H9 (cell line): Measurements from ENCODE around the gene IRF2BPL. TPM values are rescaled to one million over a fixed set of nuclear protein-coding genes. Genes with fewer than 3 reads are reported as not detected.

ENCODE experiments used
- DNase-seq: peaks from one replicate; pipeline ENCODE4 v3.0.0-alpha.2; 2017
- H2AFZ ChIP-seq: one replicate; pipeline ENCODE4 v1.6.1; 2013; ENCODE audit warnings: mild to moderate bottlenecking, low read length, control low read depth, moderate library complexity
- H2AK5ac ChIP-seq: 2 replicates; pipeline ENCODE4 v1.6.1; 2013; ENCODE audit warnings: low read length, control low read depth, mixed read lengths; ENCODE audit not compliant: insufficient read length
- H2BK120ac ChIP-seq: one replicate; pipeline ENCODE4 v1.6.1; 2013; ENCODE audit warnings: low read depth, mild to moderate bottlenecking, low read length, control low read depth, inconsistent platforms; ENCODE audit not compliant: poor library complexity, severe bottlenecking
- H2BK12ac ChIP-seq: 2 replicates; pipeline ENCODE4 v1.6.1; 2013; ENCODE audit warnings: low read length, control low read depth, mixed read lengths, low read depth; ENCODE audit not compliant: insufficient read length
- H2BK15ac ChIP-seq: 2 replicates; pipeline ENCODE4 v1.6.1; 2013; ENCODE audit warnings: low read depth, low read length, control low read depth
- H2BK20ac ChIP-seq: one replicate; pipeline ENCODE4 v1.6.1; 2013; ENCODE audit warnings: low read depth, mild to moderate bottlenecking, low read length, control low read depth, inconsistent platforms; ENCODE audit not compliant: poor library complexity, severe bottlenecking
- H2BK5ac ChIP-seq: 2 replicates; pipeline ENCODE4 v1.6.1; 2013; ENCODE audit warnings: low read length, control low read depth, mixed read lengths; ENCODE audit not compliant: insufficient read length
- H3K14ac ChIP-seq: 2 replicates; pipeline ENCODE4 v1.6.1; 2013; ENCODE audit warnings: low read length, control low read depth; ENCODE audit not compliant: insufficient read depth
- H3K18ac ChIP-seq: 2 replicates; pipeline ENCODE4 v1.6.1; 2013; ENCODE audit warnings: low read depth, mild to moderate bottlenecking, mixed read lengths, low read length, control low read depth; ENCODE audit not compliant: insufficient read length
- H3K23ac ChIP-seq: 2 replicates; pipeline ENCODE4 v1.6.1; 2013; ENCODE audit warnings: low read length, control low read depth, mixed read lengths, low read depth; ENCODE audit not compliant: insufficient read length
- H3K23me2 ChIP-seq: 2 replicates; pipeline ENCODE4 v1.6.1; 2013; ENCODE audit warnings: low read depth, mild to moderate bottlenecking, mixed read lengths, low read length, control low read depth; ENCODE audit not compliant: insufficient read length, poor library complexity, severe bottlenecking
- H3K27ac ChIP-seq: 2 replicates; pipeline ENCODE4 v1.5.1; 2013; ENCODE audit warnings: low read length, control low read depth, mixed read lengths, low read depth; ENCODE audit not compliant: insufficient read length
- H3K27me3 ChIP-seq: 2 replicates; pipeline ENCODE4 v1.6.1; 2013; ENCODE audit warnings: low read length, control low read depth, inconsistent platforms; ENCODE audit not compliant: insufficient read depth
- H3K4ac ChIP-seq: 2 replicates; pipeline ENCODE4 v1.6.1; 2013; ENCODE audit warnings: low read depth, mild to moderate bottlenecking, control low read depth, inconsistent platforms, low read length, moderate library complexity
- H3K4me1 ChIP-seq: 2 replicates; pipeline ENCODE4 v1.6.1; 2013; ENCODE audit warnings: low read length, control low read depth, inconsistent platforms; ENCODE audit not compliant: insufficient read depth
- H3K4me2 ChIP-seq: 2 replicates; pipeline ENCODE4 v1.6.1; 2013; ENCODE audit warnings: low read length, control low read depth, mixed read lengths; ENCODE audit not compliant: insufficient read length, insufficient read depth
- H3K56ac ChIP-seq: 2 replicates; pipeline ENCODE4 v1.6.1; 2013; ENCODE audit warnings: low read depth, mild to moderate bottlenecking, mixed read lengths, low read length, control low read depth; ENCODE audit not compliant: insufficient read length
- H3K79me1 ChIP-seq: 2 replicates; pipeline ENCODE4 v1.6.1; 2013; ENCODE audit warnings: low read depth, mild to moderate bottlenecking, moderate library complexity, low read length, control low read depth, inconsistent platforms; ENCODE audit not compliant: insufficient read depth, poor library complexity, severe bottlenecking
- H3K79me2 ChIP-seq: 2 replicates; pipeline ENCODE4 v1.6.1; 2013; ENCODE audit warnings: low read length, control low read depth, inconsistent platforms; ENCODE audit not compliant: insufficient read depth
- H3K9ac ChIP-seq: 2 replicates; pipeline ENCODE4 v1.6.1; 2013; ENCODE audit warnings: low read length, control low read depth, mixed read lengths; ENCODE audit not compliant: insufficient read length; ENCODE audit errors: extremely low read depth
- H3K9me3 ChIP-seq: one replicate; pipeline ENCODE4 v1.6.1; 2013; ENCODE audit warnings: low read depth, low read length, inconsistent platforms; ENCODE audit not compliant: control insufficient read depth
- H3T11ph ChIP-seq: one replicate; pipeline ENCODE4 v1.6.1; 2013; ENCODE audit warnings: mild to moderate bottlenecking, low read length, control low read depth, inconsistent platforms
- H4K20me1 ChIP-seq: one replicate; pipeline ENCODE4 v1.6.1; 2013; ENCODE audit not compliant: control insufficient read depth, insufficient read length, insufficient read depth
- H4K5ac ChIP-seq: 2 replicates; pipeline ENCODE4 v1.6.1; 2013; ENCODE audit warnings: low read depth, mild to moderate bottlenecking, mixed read lengths, low read length, control low read depth; ENCODE audit not compliant: insufficient read length
- H4K8ac ChIP-seq: replicated peaks from 2 replicates; pipeline ENCODE4 v1.6.1; 2013; ENCODE audit warnings: low read length, control low read depth, mixed read lengths, low read depth; ENCODE audit not compliant: insufficient read length
- H4K91ac ChIP-seq: 2 replicates; pipeline ENCODE4 v1.6.1; 2013; ENCODE audit warnings: low read depth, mild to moderate bottlenecking, moderate library complexity, mixed read lengths, low read length, control low read depth; ENCODE audit not compliant: insufficient read length
- H3K27ac Mint-ChIP-seq, 3 experiments: 2 replicates in 2 of 3; 3 replicates in 1 of 3; pipeline ENCODE4 v1.8.0; 2020 to 2021; ENCODE audit warnings: mixed read lengths in 3 of 3, mild to moderate bottlenecking in 1 of 3, moderate library complexity in 1 of 3
- H3K27me3 Mint-ChIP-seq: 2 replicates; pipeline ENCODE4 v1.8.0; 2021; ENCODE audit warnings: low read depth, mild to moderate bottlenecking, moderate library complexity, mixed read lengths
- H3K36me3 Mint-ChIP-seq, 3 experiments: 2 replicates in 2 of 3; 3 replicates in 1 of 3; pipeline ENCODE4 v1.8.0; 2020 to 2021; ENCODE audit warnings: low read depth in 3 of 3, mixed read lengths in 3 of 3; ENCODE audit not compliant: insufficient read depth in 1 of 3
- H3K4me1 Mint-ChIP-seq, 2 experiments: 2 replicates each; pipeline ENCODE4 v1.8.0; 2020; ENCODE audit warnings: mixed read lengths in 2 of 2
- H3K4me3 Mint-ChIP-seq, 2 experiments: 2 replicates in 1 of 2; 3 replicates in 1 of 2; pipeline ENCODE4 v1.8.0; 2020 to 2021; ENCODE audit warnings: mild to moderate bottlenecking in 2 of 2, mixed read lengths in 2 of 2, moderate library complexity in 1 of 2
- H3K9me3 Mint-ChIP-seq, 2 experiments: 2 replicates in 1 of 2; 3 replicates in 1 of 2; pipeline ENCODE4 v1.8.0; 2020; ENCODE audit warnings: mild to moderate bottlenecking in 2 of 2, mixed read lengths in 2 of 2, moderate library complexity in 1 of 2
- CTCF ChIP-seq: fragments of 200-600 bp; sonication (generic); conservative IDR thresholded peaks from 3 replicates; pipeline ENCODE4 v1.8.0; 2021; ENCODE audit warnings: antibody characterized with exemption, mild to moderate bottlenecking
- WGBS: extraction: QIAGEN DNeasy Blood & Tissue Kit; methylation state at CpG from one replicate; pipeline ENCODE4 v1.1.7; 2013; ENCODE audit warnings: missing lambda C conversion rate, low lambda C conversion rate, mixed read lengths; ENCODE audit not compliant: insufficient read length; ENCODE audit errors: extremely low coverage; 5-methylcytosine and 5-hydroxymethylcytosine counted together
- total RNA-seq: library from RNA; stranded (reverse); gene quantifications from 2 replicates; pipeline ENCODE4 v1.2.1, GENCODE V29; 2021

Gene IRF2BPL
- total RNA-seq, 1 experiment from 2014 or later, result 59.0 TPM

GRCh38 chr14:77044783-77045237 is 16.3 kb upstream of the IRF2BPL start:
- no peak overlapping the region; a peak in 1 of 5 replicates for H3K4me3 Mint-ChIP-seq
- H4K91ac ChIP-seq, result no peak overlapping the region
- H2BK120ac ChIP-seq, result no peak overlapping the region
- no peak for DNase-seq
- no CpG with 5 or more reads among the region's 2 CpGs for WGBS
- no peak overlapping the region for H3K23ac ChIP-seq
- H3K18ac ChIP-seq, result no peak overlapping the region
- no peak overlapping the region for H2BK20ac ChIP-seq
- H4K20me1 ChIP-seq, result peaks cover 3% of the 10 kb centered on the region
- H3K27ac ChIP-seq, result no peak overlapping the region
- H3K56ac ChIP-seq, result no peak overlapping the region
- peaks cover 47 to 52% of the 10 kb centered on the region in 2 experiments for H3K4me1 Mint-ChIP-seq
- H3T11ph ChIP-seq, result no peak overlapping the region
- no peak overlapping the region for H3K4me2 ChIP-seq
- no peak overlapping the region for H3K14ac ChIP-seq
- H3K27me3 Mint-ChIP-seq, result no peaks in the 10 kb centered on the region
- no peak overlapping the region for H2BK5ac ChIP-seq
- H3K27me3 ChIP-seq, result no peaks in the 10 kb centered on the region
- no peak overlapping the region for H3K9ac ChIP-seq
- no peak overlapping the region for H4K8ac ChIP-seq
- no peak overlapping the region for H4K5ac ChIP-seq
- H3K36me3 Mint-ChIP-seq, result no peaks in the 10 kb centered on the region
- no peak overlapping the region for H2BK12ac ChIP-seq
- H3K79me1 ChIP-seq, result no peaks in the 10 kb centered on the region
- H2BK15ac ChIP-seq, result no peak overlapping the region
- peak overlapping the region in 1 of 3 experiments; percentile 86; a peak in 1 of 7 replicates for H3K27ac Mint-ChIP-seq
- H3K79me2 ChIP-seq, result no peaks in the 10 kb centered on the region
- no peak overlapping the region for H2AFZ ChIP-seq
- H2AK5ac ChIP-seq, result no peak overlapping the region
- H3K4ac ChIP-seq, result no peak overlapping the region
- H3K9me3 ChIP-seq, result no peaks in the 10 kb centered on the region
- H3K23me2 ChIP-seq, result peaks cover 8% of the 10 kb centered on the region
- H3K9me3 Mint-ChIP-seq, result no peaks in the 10 kb centered on the region; a peak in 1 of 5 replicates
- H3K4me1 ChIP-seq, result peaks cover 21% of the 10 kb centered on the region
- no peak for TF ChIP-seq CTCF
